ENCODE data around the gene HCRTR2. TPM values are rescaled to one million over a fixed set of nuclear protein-coding genes. Genes with fewer than 3 reads are reported as not detected.

HCRTR2 gene
- total RNA-seq, 1 experiment from 2014 or later, result not detected

DNA sequence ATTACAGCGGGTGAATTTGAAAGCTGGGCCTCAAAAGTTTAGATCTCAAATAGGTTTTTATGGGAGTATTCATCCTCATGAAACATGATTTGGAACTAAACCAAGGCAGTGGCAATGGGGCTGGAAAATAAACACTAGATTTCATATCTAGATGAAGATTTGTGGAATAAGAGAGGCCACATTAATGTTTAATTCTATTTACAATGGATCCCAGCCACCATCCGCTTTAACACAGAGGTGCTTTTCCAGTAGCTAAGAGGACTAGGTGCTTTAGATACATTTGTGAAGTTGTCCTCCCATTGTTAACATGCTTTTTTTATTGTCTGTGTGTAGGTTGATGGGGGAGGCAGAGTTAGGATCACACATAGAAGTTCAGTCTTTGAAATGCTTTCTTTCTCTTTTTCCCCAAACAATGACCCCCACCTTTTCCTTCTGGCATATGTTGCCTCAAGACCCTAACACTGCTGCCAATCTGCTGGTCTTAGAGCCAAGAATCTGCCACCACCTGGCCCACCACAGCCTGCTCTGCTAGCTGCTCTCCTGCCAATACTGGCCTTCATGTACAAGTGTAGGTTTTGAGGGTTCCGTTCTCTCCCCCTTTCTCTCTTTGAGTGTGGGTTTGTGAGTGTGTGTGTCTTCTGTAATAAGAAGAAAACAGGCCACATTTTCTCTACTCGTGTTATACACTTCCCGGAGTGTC lies 125.1 kb downstream of the HCRTR2 start:
- ChIA-PET CTCF (interaction anchor here (0.5 kb wide), 1 partner anchor 667 kb away, joined by 3 read pairs; no protein-coding TSS in a partner anchor), POLR2A (no interaction called here)
- Histone ChIP-seq H3K4me3 (ENCODE audit: low read depth in 2 of 2, low read length in 2 of 2) (no peak overlapping the region), H3K27me3 (ENCODE audit: control insufficient read depth, insufficient read depth, low read length) (no peaks in the 10 kb centered on the region), H3K4me1 (ENCODE audit: control insufficient read depth, insufficient read depth, low read length) (no peaks in the 10 kb centered on the region), H3K27ac (ENCODE audit: low read length) (no peak overlapping the region), H3K36me3 (ENCODE audit: control insufficient read depth, insufficient read depth, low read length) (no peaks in the 10 kb centered on the region), H3K9me3 (ENCODE audit: control insufficient read depth, insufficient read depth, low read depth, low read length) (no peaks in the 10 kb centered on the region)
- no TSS peak for BruUV-seq (replicated peaks)
- intact Hi-C loops (cut with micrococcal nuclease; ENCODE audit: unreplicated experiment), result no loop called here
- ATAC-seq, result no peak
- TF ChIP-seq, protein P1, sequence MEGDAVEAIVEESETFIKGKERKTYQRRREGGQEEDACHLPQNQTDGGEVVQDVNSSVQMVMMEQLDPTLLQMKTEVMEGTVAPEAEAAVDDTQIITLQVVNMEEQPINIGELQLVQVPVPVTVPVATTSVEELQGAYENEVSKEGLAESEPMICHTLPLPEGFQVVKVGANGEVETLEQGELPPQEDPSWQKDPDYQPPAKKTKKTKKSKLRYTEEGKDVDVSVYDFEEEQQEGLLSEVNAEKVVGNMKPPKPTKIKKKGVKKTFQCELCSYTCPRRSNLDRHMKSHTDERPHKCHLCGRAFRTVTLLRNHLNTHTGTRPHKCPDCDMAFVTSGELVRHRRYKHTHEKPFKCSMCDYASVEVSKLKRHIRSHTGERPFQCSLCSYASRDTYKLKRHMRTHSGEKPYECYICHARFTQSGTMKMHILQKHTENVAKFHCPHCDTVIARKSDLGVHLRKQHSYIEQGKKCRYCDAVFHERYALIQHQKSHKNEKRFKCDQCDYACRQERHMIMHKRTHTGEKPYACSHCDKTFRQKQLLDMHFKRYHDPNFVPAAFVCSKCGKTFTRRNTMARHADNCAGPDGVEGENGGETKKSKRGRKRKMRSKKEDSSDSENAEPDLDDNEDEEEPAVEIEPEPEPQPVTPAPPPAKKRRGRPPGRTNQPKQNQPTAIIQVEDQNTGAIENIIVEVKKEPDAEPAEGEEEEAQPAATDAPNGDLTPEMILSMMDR (IDR thresholded peaks at IDR 0.05), result no peak
- TF ChIP-seq SIN3A (IDR thresholded peaks at IDR 0.05; ENCODE audit: borderline replicate concordance, insufficient read depth, low read depth, low read length) (no peak), TCF7L2 (IDR thresholded peaks at IDR 0.05; ENCODE audit: low read depth, low read length) (no peak), POLR2AphosphoS5 (IDR thresholded peaks at IDR 0.05; ENCODE audit: low read depth, low read length) (no peak)
- TF ChIP-seq, protein P2, sequence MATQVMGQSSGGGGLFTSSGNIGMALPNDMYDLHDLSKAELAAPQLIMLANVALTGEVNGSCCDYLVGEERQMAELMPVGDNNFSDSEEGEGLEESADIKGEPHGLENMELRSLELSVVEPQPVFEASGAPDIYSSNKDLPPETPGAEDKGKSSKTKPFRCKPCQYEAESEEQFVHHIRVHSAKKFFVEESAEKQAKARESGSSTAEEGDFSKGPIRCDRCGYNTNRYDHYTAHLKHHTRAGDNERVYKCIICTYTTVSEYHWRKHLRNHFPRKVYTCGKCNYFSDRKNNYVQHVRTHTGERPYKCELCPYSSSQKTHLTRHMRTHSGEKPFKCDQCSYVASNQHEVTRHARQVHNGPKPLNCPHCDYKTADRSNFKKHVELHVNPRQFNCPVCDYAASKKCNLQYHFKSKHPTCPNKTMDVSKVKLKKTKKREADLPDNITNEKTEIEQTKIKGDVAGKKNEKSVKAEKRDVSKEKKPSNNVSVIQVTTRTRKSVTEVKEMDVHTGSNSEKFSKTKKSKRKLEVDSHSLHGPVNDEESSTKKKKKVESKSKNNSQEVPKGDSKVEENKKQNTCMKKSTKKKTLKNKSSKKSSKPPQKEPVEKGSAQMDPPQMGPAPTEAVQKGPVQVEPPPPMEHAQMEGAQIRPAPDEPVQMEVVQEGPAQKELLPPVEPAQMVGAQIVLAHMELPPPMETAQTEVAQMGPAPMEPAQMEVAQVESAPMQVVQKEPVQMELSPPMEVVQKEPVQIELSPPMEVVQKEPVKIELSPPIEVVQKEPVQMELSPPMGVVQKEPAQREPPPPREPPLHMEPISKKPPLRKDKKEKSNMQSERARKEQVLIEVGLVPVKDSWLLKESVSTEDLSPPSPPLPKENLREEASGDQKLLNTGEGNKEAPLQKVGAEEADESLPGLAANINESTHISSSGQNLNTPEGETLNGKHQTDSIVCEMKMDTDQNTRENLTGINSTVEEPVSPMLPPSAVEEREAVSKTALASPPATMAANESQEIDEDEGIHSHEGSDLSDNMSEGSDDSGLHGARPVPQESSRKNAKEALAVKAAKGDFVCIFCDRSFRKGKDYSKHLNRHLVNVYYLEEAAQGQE (IDR thresholded peaks at IDR 0.05; ENCODE audit: insufficient read depth in 1 of 2, low read depth in 2 of 2, low read length in 1 of 2), result no peak
- no peak for DNase-seq (ENCODE audit: low read depth, low spot score)
- in situ Hi-C loops (cut with HindIII; ENCODE audit: low pct_unique_long_range_greater_than_20kb, low sequenced_read_pairs), result no loop called here

DNA sequence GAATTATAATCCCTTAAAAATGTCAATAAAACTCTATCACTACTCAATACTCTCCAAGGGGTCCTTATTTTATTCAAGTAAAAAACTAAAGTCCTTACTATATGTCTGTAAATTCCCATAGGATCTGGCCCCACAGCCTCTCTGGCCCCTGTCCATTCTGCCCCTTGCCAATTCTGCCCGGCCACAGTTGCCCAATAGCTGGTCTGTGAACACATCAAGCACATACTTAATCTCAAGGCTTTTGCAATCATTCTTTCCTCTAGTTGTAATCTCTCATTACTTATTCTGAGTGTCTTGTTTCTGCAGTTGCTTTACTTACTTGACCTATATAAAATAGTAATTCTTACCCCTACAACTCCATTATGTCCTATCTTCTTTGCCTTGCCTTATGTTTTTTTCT lies 130.4 kb downstream of the HCRTR2 start:
- Histone ChIP-seq H3K27ac (ENCODE audit: low read length) (no peak overlapping the region), H3K4me3 (ENCODE audit: low read depth in 2 of 2, low read length in 2 of 2) (no peak overlapping the region), H3K27me3 (ENCODE audit: control insufficient read depth, insufficient read depth, low read length) (no peaks in the 10 kb centered on the region), H3K36me3 (ENCODE audit: control insufficient read depth, insufficient read depth, low read length) (no peaks in the 10 kb centered on the region), H3K9me3 (ENCODE audit: control insufficient read depth, insufficient read depth, low read depth, low read length) (no peaks in the 10 kb centered on the region), H3K4me1 (ENCODE audit: control insufficient read depth, insufficient read depth, low read length) (no peaks in the 10 kb centered on the region)
- in situ Hi-C loops (cut with HindIII; ENCODE audit: low pct_unique_long_range_greater_than_20kb, low sequenced_read_pairs), result no loop called here
- no TSS peak for BruUV-seq (replicated peaks)
- TF ChIP-seq, protein P2 (IDR thresholded peaks at IDR 0.05; ENCODE audit: insufficient read depth in 1 of 2, low read depth in 2 of 2, low read length in 1 of 2), result no peak
- TF ChIP-seq POLR2AphosphoS5 (IDR thresholded peaks at IDR 0.05; ENCODE audit: low read depth, low read length) (no peak), TCF7L2 (IDR thresholded peaks at IDR 0.05; ENCODE audit: low read depth, low read length) (no peak), SIN3A (IDR thresholded peaks at IDR 0.05; ENCODE audit: borderline replicate concordance, insufficient read depth, low read depth, low read length) (no peak)
- TF ChIP-seq, protein P1 (IDR thresholded peaks at IDR 0.05), result no peak
- no peak for ATAC-seq
- no peak for DNase-seq (ENCODE audit: low read depth, low spot score)
- ChIA-PET POLR2A (no interaction called here), CTCF (no interaction called here)
- intact Hi-C loops (cut with micrococcal nuclease; ENCODE audit: unreplicated experiment), result no loop called here

Measured in Panc1 (cell line).